Metanephros (tissue), 2 donors: Measurements from ENCODE around the gene ERG. TPM values are rescaled to one million over a fixed set of nuclear protein-coding genes. Genes with fewer than 3 reads are reported as not detected.

Experiments
- small RNA-seq: library from RNA; depleted of rRNA; stranded (forward); fragments of <200 nt; gene quantifications from one replicate; pipeline ENCODE3, GENCODE V24; 2014; ENCODE audit warnings: low replicate concordance
- total RNA-seq: library from RNA; depleted of rRNA; stranded (reverse); fragments of >200 nt; gene quantifications from one replicate; pipeline ENCODE4 v1.2.3, GENCODE V29; 2014

Gene ERG
- total RNA-seq: 14.6 TPM

DNA sequence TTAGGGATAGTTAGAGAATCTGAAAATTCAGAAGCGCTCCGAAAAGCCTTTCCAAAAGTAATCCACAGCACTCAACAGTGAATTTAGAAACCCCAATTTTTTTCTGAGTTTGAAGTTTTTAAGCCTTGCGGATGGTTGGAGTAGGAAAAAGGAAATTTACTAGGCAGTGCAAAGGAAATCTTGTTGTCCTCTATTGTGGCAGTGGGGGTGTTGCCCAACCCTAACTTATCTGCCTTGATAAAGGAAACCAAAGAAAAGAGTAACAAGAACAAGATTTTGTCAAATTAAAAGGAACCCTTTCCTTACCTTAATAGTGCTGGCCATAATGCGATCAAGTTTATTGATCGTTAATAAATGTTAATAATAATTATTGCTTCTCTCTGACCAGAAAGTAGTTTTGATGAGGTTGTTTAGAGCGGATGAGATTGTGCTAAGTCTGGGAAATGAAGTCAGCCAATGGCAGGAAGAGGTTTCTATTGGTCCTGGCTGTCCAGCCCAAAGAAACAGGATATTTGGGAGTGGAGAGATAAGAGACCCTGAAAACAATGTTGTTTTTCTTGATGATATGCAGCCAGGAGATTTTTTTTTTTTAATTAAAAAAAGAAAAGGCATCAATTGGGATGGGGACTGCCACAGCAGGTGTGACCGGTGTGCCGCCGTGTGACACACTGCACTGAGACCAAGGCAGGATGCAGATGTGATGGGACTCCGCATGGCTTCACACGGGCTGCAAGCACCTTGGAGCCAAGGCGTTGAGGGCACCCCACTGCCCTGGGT lies at the start of gene ERG:
Gene ERG, minus strand, starts transcription at position 421 of the 777 bp plus-strand sequence. Its CDS starts 97 bp downstream, at position 324.

Small RNA genes within 50 kb of the gene (small RNA-seq; reads per million reads assigned to genes)
- gene SNRPGP13: not detected

Other genes starting within 250 kb of the ERG start
- gene KCNJ15, start 241.5 kb downstream of the ERG start, total RNA-seq: 124 TPM